ENCODE results near the gene BHLHE40.
"Not testable (repeated sequence)": the region's sequence is repeated elsewhere in the genome, so short reads cannot be mapped to it uniquely, and the experiment has no call there.

BHLHE40 gene

GRCh38 chr3:4957978-4958377 lies 21.3 kb upstream of the BHLHE40 start:
- no peak overlapping the region for H3K4me3 ChIP-seq (replicated peaks; ENCODE audit: low read depth, low read length)
- no peak for DNase-seq (ENCODE audit: extremely low read depth, low read depth)
- no peak for TF ChIP-seq CTCF (IDR thresholded peaks at IDR 0.05; ENCODE audit: low read depth, low read length, missing control alignments)

GRCh38 chr3:4959180-4959579 lies 20.1 kb upstream of the BHLHE40 start:
- no peak for TF ChIP-seq CTCF (IDR thresholded peaks at IDR 0.05; ENCODE audit: low read depth, low read length, missing control alignments)
- no peak for DNase-seq (ENCODE audit: extremely low read depth, low read depth)
- no peak overlapping the region for H3K4me3 ChIP-seq (replicated peaks; ENCODE audit: low read depth, low read length)

GRCh38 chr3:4961865-4962264 lies 17.4 kb upstream of the BHLHE40 start:
- H3K4me3 ChIP-seq (replicated peaks; ENCODE audit: low read depth, low read length); DNase-seq (ENCODE audit: extremely low read depth, low read depth): not testable (repeated sequence)

GRCh38 chr3:4963669-4964570 lies 15.3 kb upstream of the BHLHE40 start:
- H3K4me3 ChIP-seq (replicated peaks; ENCODE audit: low read depth, low read length): no peak overlapping the region
- no peak for TF ChIP-seq CTCF (IDR thresholded peaks at IDR 0.05; ENCODE audit: low read depth, low read length, missing control alignments)
- DNase-seq (ENCODE audit: extremely low read depth, low read depth): no peak

- not testable (repeated sequence) for DNase-seq (ENCODE audit: extremely low read depth, low read depth); H3K4me3 ChIP-seq (replicated peaks; ENCODE audit: low read depth, low read length)
Observed at GRCh38 chr3:4966006-4966405, 13.2 kb upstream of the BHLHE40 start.

- not testable (repeated sequence) for H3K4me3 ChIP-seq (replicated peaks; ENCODE audit: low read depth, low read length); DNase-seq (ENCODE audit: extremely low read depth, low read depth)
Observed at GRCh38 chr3:4967683-4968082, 11.6 kb upstream of the BHLHE40 start.

- H3K4me3 ChIP-seq (replicated peaks; ENCODE audit: low read depth, low read length); DNase-seq (ENCODE audit: extremely low read depth, low read depth): not testable (repeated sequence)
Observed at GRCh38 chr3:4971437-4971836, 7.8 kb upstream of the BHLHE40 start.

GRCh38 chr3:4971838-4972237 lies 7.4 kb upstream of the BHLHE40 start:
- DNase-seq (ENCODE audit: extremely low read depth, low read depth): no peak
- no peak for TF ChIP-seq CTCF (IDR thresholded peaks at IDR 0.05; ENCODE audit: low read depth, low read length, missing control alignments)
- H3K4me3 ChIP-seq (replicated peaks; ENCODE audit: low read depth, low read length): no peak overlapping the region
